SK-N-MC (cell line): Measurements from ENCODE around the gene SLC2A6.

ENCODE experiments used
- EZH2 ChIP-seq: fragments of 200-600 bp; sonication (generic); IDR thresholded peaks from one replicate; pipeline ENCODE4 v1.6.1; 2017; ENCODE audit warnings: antibody characterized with exemption
- FOXP2 ChIP-seq: optimal IDR thresholded peaks from 2 replicates; pipeline ENCODE3; 2011; ENCODE audit warnings: mild to moderate bottlenecking, moderate library complexity; ENCODE audit not compliant: insufficient read depth; ENCODE audit errors: extremely low read length, control extremely low read depth

DNA sequence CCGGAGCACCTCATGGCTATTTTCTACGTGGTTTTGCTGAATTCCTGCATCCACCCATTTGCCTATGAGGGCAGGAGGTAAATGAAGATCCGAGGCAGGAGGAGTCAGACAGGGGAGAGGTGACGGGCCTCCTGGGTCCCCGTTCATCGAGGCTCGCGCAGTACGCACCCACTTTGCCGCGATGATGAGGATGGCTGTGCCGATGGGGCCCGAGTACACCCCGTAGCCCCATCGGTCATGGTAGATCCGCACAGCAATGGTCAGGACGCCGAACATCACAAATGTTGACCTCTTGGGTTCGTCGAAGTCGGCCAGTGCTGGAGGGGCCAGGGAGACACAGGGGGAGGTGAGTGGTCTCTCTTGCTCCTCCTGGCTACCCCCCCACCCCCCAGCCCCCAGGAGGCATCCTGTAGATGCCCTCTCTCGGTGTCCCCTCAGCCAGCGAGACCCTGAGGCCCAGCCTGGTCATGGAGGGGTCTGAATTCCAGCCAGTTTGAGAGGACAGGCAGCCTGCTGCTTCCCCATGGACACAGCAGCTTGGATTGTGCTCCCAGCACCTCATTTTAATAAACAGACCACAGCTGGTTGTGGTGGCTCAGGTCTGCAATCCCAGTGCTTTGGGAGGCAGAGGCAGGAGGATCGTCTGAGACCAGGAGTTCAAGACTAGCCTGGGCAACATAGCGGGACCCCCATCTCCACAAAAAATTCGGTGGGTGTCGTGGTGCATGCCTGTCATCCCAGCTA is 40.0 kb upstream of the SLC2A6 start:
- TF ChIP-seq FOXP2 (no peak), EZH2 (no peak)
